CD14-positive monocyte (primary cell): ENCODE measurements around the gene ABCD2. TPM values are rescaled to one million over a fixed set of nuclear protein-coding genes. Genes with fewer than 3 reads are reported as not detected.

Source experiments
- DNase-seq, 3 donors: peaks; one replicate each; pipeline ENCODE4 v3.0.0-alpha.2; 2011 to 2022
- H2AFZ ChIP-seq: 2 replicates; pipeline ENCODE4 v1.6.0; 2012; ENCODE audit warnings: mild to moderate bottlenecking, low read depth, low read length, inconsistent platforms; ENCODE audit not compliant: insufficient read depth, poor library complexity, severe bottlenecking
- H3K27ac ChIP-seq, 2 donors: 1 replicate in 1 of 2; 2 replicates in 1 of 2; pipeline ENCODE4 v1.5.1; 2012 to 2013; ENCODE audit warnings: low read length in 2 of 2, control low read depth in 1 of 2, inconsistent platforms in 1 of 2, low read depth in 1 of 2, mild to moderate bottlenecking in 1 of 2
- H3K27me3 ChIP-seq, 2 donors: one replicate each; pipeline versions ENCODE4 v1.6.0 to v1.6.1; 2011 to 2013; ENCODE audit warnings: low read length in 2 of 2; ENCODE audit not compliant: control insufficient read depth in 2 of 2, insufficient read depth in 2 of 2
- H3K36me3 ChIP-seq, 2 donors: replicated peaks in 1 of 2; 1 replicate in 1 of 2; 2 replicates in 1 of 2; pipeline versions ENCODE4 v1.5.1 to v1.6.1; 2012 to 2013; ENCODE audit warnings: low read length in 2 of 2, control low read depth in 1 of 2, inconsistent platforms in 1 of 2, mild to moderate bottlenecking in 1 of 2; ENCODE audit not compliant: insufficient read depth in 2 of 2, control insufficient read depth in 1 of 2
- H3K4me1 ChIP-seq, 2 donors: 1 replicate in 1 of 2; 2 replicates in 1 of 2; pipeline versions ENCODE4 v1.5.1 to v1.6.1; 2012 to 2013; ENCODE audit warnings: low read length in 2 of 2, control low read depth in 1 of 2, inconsistent platforms in 1 of 2, mild to moderate bottlenecking in 1 of 2, moderate library complexity in 1 of 2; ENCODE audit not compliant: insufficient read depth in 2 of 2, control insufficient read depth in 1 of 2
- H3K4me2 ChIP-seq: replicated peaks from 2 replicates; pipeline ENCODE3; 2012; ENCODE audit warnings: low read length, moderate library complexity, mild to moderate bottlenecking; ENCODE audit not compliant: poor library complexity, severe bottlenecking; ENCODE audit errors: extremely low read depth
- H3K4me3 ChIP-seq, 3 experiments: fragments of 200-600 bp in 1 of 3; sonication (generic) in 1 of 3; replicated peaks in 1 of 3; 1 replicate in 2 of 3; 2 replicates in 1 of 3; pipeline ENCODE4 v1.5.1; 2011 to 2013; ENCODE audit warnings: low read length in 3 of 3, mild to moderate bottlenecking in 3 of 3, control low read depth in 2 of 3, low read depth in 2 of 3, inconsistent platforms in 1 of 3, moderate library complexity in 1 of 3
- H3K79me2 ChIP-seq: 2 replicates; pipeline ENCODE4 v1.6.0; 2012; ENCODE audit warnings: mild to moderate bottlenecking, control low read depth, inconsistent platforms, low read length, moderate library complexity; ENCODE audit not compliant: insufficient read depth
- H3K9ac ChIP-seq: 2 replicates; pipeline ENCODE4 v1.6.0; 2017; ENCODE audit warnings: low read length, mild to moderate bottlenecking; ENCODE audit not compliant: insufficient read depth, poor library complexity, severe bottlenecking
- H3K9me3 ChIP-seq, 2 donors: replicated peaks in 1 of 2; 1 replicate in 1 of 2; 2 replicates in 1 of 2; pipeline versions ENCODE4 v1.5.1 to v1.6.1; 2012 to 2013; ENCODE audit warnings: low read length in 2 of 2, control low read depth in 1 of 2; ENCODE audit not compliant: control insufficient read depth in 1 of 2, insufficient read depth in 1 of 2
- H4K20me1 ChIP-seq: 2 replicates; pipeline ENCODE4 v1.6.0; 2012; ENCODE audit warnings: mild to moderate bottlenecking, low read length, control low read depth, moderate library complexity; ENCODE audit not compliant: insufficient read depth
- H3K27ac Mint-ChIP-seq, 7 donors: one replicate each; pipeline ENCODE4 v1.8.0; 2020; ENCODE audit warnings: mild to moderate bottlenecking in 7 of 7, mixed read lengths in 7 of 7, moderate library complexity in 6 of 7, inconsistent platforms in 2 of 7
- H3K27me3 Mint-ChIP-seq, 3 donors: one replicate each; pipeline ENCODE4 v1.8.0; 2021 to 2022; ENCODE audit warnings: low read depth in 3 of 3, mild to moderate bottlenecking in 3 of 3, mixed read lengths in 3 of 3, moderate library complexity in 3 of 3, inconsistent platforms in 1 of 3
- H3K36me3 Mint-ChIP-seq, 2 donors: one replicate each; pipeline ENCODE4 v1.8.0; 2020; ENCODE audit warnings: mixed read lengths in 2 of 2, inconsistent platforms in 1 of 2, mild to moderate bottlenecking in 1 of 2
- H3K4me1 Mint-ChIP-seq: one replicate; pipeline ENCODE4 v1.8.0; 2020; ENCODE audit warnings: mild to moderate bottlenecking, mixed read lengths
- H3K4me3 Mint-ChIP-seq, 2 donors: one replicate each; pipeline ENCODE4 v1.8.0; 2020; ENCODE audit warnings: mild to moderate bottlenecking in 2 of 2, mixed read lengths in 2 of 2, moderate library complexity in 1 of 2
- H3K9me3 Mint-ChIP-seq, 7 donors: one replicate each; pipeline ENCODE4 v1.8.0; 2020 to 2022; ENCODE audit warnings: mixed read lengths in 7 of 7, mild to moderate bottlenecking in 6 of 7, moderate library complexity in 6 of 7, inconsistent platforms in 2 of 7
- WGBS: methylation state at CpG from one replicate; pipeline ENCODE4 v1.1.5; 2013; ENCODE audit warnings: missing lambda C conversion rate; ENCODE audit not compliant: insufficient coverage; 5-methylcytosine and 5-hydroxymethylcytosine counted together
- intact Hi-C, 2 donors: fragments of 100-400 bp; cut with micrococcal nuclease; formaldehyde crosslinking; loops; one replicate each; pipeline versions ENCODE4 v1.15.0 to v1.15.1; 2023
- polyA plus RNA-seq, 3 donors: library from polyadenylated mRNA; depleted of rRNA in 1 of 3; unstranded in 2 of 3; stranded (reverse) in 1 of 3; fragments of 300-500 nt in 2 of 3; fragments of >200 nt in 1 of 3; fragmentation: Illumina TruSeq in 2 of 3; gene quantifications; 1 replicate in 2 of 3; 2 replicates in 1 of 3; pipeline ENCODE4 v1.2.3, GENCODE V29; 2012 to 2021
- TF ChIP-seq, protein P1 (sequence below): fragments of 200-600 bp; IDR thresholded peaks from one replicate; pipeline ENCODE4 v1.8.0; 2022; ENCODE audit warnings: antibody characterized with exemption, mild to moderate bottlenecking

Gene ABCD2
- polyA plus RNA-seq, 3 donors: not detected

DNA sequence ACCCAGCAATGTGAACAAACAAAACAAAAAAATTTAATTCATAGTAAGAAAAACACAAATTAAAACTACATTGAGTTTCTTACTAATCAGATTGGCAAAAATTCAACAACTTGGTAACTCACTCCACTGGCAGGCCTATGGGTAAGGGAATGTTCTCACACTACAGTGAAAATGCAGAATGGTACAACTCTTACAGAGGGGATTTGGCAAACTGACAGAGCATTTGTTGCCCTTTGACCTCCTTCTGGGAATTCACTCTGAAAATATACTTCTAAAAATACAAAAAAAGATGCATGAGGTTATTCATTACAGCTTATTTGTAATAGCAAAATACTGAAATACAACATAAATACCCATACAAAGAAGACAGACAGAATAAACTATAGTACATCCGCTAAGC, 32.8 kb downstream of the ABCD2 start:
- Histone ChIP-seq H3K4me1 (no peaks in the 10 kb centered on the region), H2AFZ (no peak overlapping the region), H3K27me3 (no peaks in the 10 kb centered on the region), H3K79me2 (no peaks in the 10 kb centered on the region), H3K9ac (no peak overlapping the region), H3K4me3 (no peak overlapping the region), H3K36me3 (no peaks in the 10 kb centered on the region), H4K20me1 (no peaks in the 10 kb centered on the region), H3K9me3 (no peaks in the 10 kb centered on the region), H3K4me2 (no peak overlapping the region), H3K27ac (no peak overlapping the region)
- Mint-ChIP-seq H3K27me3 (peaks cover 0 to 3% (median 2%) of the 10 kb centered on the region in 3 donors), H3K27ac (no peak overlapping the region), H3K4me3 (no peak overlapping the region), H3K4me1 (no peaks in the 10 kb centered on the region), H3K36me3 (no peaks in the 10 kb centered on the region), H3K9me3 (no peaks in the 10 kb centered on the region)
- WGBS: no CpG with 5 or more reads among the region's 1 CpG
- TF ChIP-seq, protein P1, sequence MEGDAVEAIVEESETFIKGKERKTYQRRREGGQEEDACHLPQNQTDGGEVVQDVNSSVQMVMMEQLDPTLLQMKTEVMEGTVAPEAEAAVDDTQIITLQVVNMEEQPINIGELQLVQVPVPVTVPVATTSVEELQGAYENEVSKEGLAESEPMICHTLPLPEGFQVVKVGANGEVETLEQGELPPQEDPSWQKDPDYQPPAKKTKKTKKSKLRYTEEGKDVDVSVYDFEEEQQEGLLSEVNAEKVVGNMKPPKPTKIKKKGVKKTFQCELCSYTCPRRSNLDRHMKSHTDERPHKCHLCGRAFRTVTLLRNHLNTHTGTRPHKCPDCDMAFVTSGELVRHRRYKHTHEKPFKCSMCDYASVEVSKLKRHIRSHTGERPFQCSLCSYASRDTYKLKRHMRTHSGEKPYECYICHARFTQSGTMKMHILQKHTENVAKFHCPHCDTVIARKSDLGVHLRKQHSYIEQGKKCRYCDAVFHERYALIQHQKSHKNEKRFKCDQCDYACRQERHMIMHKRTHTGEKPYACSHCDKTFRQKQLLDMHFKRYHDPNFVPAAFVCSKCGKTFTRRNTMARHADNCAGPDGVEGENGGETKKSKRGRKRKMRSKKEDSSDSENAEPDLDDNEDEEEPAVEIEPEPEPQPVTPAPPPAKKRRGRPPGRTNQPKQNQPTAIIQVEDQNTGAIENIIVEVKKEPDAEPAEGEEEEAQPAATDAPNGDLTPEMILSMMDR: no peak
- intact Hi-C loops: no loop called here
- DNase-seq: no peak

DNA sequence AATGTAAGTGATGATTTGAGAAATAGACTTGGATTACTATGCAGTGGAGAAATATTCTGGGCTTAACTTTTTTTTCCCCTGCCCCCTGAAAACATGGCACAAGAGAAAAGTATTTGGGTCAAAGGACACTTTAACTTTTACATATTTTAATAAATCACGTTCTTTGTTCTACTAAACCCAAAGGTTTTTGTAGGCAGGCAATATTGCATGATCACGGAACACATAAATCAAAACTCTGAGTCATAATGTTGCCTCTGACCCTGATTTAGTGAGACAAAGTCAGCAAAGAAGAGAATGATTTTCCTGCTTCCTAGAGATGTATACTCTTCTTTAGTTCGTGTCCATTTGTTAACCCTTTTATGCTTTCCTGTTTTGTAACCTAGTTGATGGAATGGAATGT, 38.0 kb downstream of the ABCD2 start:
- no peak overlapping the region for H3K4me2 ChIP-seq
- no peaks in the 10 kb centered on the region for H4K20me1 ChIP-seq
- Mint-ChIP-seq H3K4me3 (no peak overlapping the region), H3K27ac (no peak overlapping the region), H3K4me1 (no peaks in the 10 kb centered on the region), H3K36me3 (no peaks in the 10 kb centered on the region), H3K27me3 (peaks cover 0 to 5% (median 2%) of the 10 kb centered on the region in 3 donors), H3K9me3 (no peaks in the 10 kb centered on the region)
- no peak for DNase-seq
- no peak overlapping the region for H2AFZ ChIP-seq
- TF ChIP-seq, protein P1: no peak
- H3K27ac ChIP-seq: no peak overlapping the region
- intact Hi-C loops: no loop called here
- no peaks in the 10 kb centered on the region for H3K9me3 ChIP-seq
- no peak overlapping the region for H3K9ac ChIP-seq
- no peaks in the 10 kb centered on the region for H3K27me3 ChIP-seq
- no CpG with 5 or more reads among the region's 3 CpGs for WGBS
- H3K79me2 ChIP-seq: no peaks in the 10 kb centered on the region
- H3K4me3 ChIP-seq: no peak overlapping the region
- H3K36me3 ChIP-seq: no peaks in the 10 kb centered on the region
- no peaks in the 10 kb centered on the region for H3K4me1 ChIP-seq
